ENCODE measurements around the gene ACSL6. TPM values are rescaled to one million over a fixed set of nuclear protein-coding genes. Genes with fewer than 3 reads are reported as not detected.

The ACSL6 gene
- total RNA-seq (10 to 100 TPM; 21.8 to 22.7 TPM), polyA plus RNA-seq (20.7 TPM)

GRCh38 chr5:132011622-132012343, at the start of gene ACSL6:
Gene ACSL6 (minus strand): TSS chr5:132011658. CDS start chr5:132011553, 105 bp downstream.
- POLR2A ChIA-PET, result interaction anchor here (0.6 to 1.1 kb wide), 2 partner anchors 11 to 465 kb away, joined by 3 to 5 read pairs; no protein-coding TSS in a partner anchor
- H3K4me1 ChIP-seq (ENCODE audit: insufficient read depth, low read length), result peaks cover 11% of the 10 kb centered on the region
- CTCF ChIA-PET, result interaction anchor here (1.0 to 13.3 kb wide), 6 partner anchors 12 to 485 kb away, joined by 3 to 157 read pairs (median 5); no protein-coding TSS in a partner anchor

GRCh38 chr5:132060501-132061161, 49.2 kb upstream of the ACSL6 start, which contains the start of gene IL3:
Gene IL3 (plus strand): TSS chr5:132060655. CDS start chr5:132060707, 52 bp downstream.
- H3K9me3 ChIP-seq (ENCODE audit: low read length), result no peaks in the 10 kb centered on the region
- Mint-ChIP-seq H3K36me3 (no peaks in the 10 kb centered on the region), H3K4me3 (peak within 1 kb of the TSS in 1 of 7 donors; percentile 44), H3K27ac (peak within 1 kb of the TSS in 7 of 8 donors; percentile 35 to 94 (median 65)), H3K27me3 (peaks cover 0 to 2% of the 10 kb centered on the region in 2 donors), H3K9me3 (no peaks in the 10 kb centered on the region), H3K4me1 (peaks cover 49 to 59% (median 58%) of the 10 kb centered on the region in 3 donors)
- peaks cover 31% of the 10 kb centered on the region for H3K4me1 ChIP-seq (ENCODE audit: insufficient read depth, low read length)
- POLR2A ChIA-PET, result no interaction called here
- no peaks in the 10 kb centered on the region for H3K27me3 ChIP-seq (ENCODE audit: insufficient read depth, low read length, poor library complexity, severe bottlenecking)
- no peak within 1 kb of the TSS for H3K27ac ChIP-seq (ENCODE audit: low read depth, low read length)
- CTCF ChIA-PET, result interaction anchor here (0.9 to 6.6 kb wide), 4 partner anchors 20 to 471 kb away, joined by 3 to 46 read pairs (median 3); partner anchors contain the start of gene SLC22A5
- no peak for DNase-seq
- H3K36me3 ChIP-seq (ENCODE audit: insufficient read depth, low read length), result no peaks in the 10 kb centered on the region
- H3K4me3 ChIP-seq (ENCODE audit: low read length), result no peak within 1 kb of the TSS

More at GRCh38 chr5:132011622-132012343, at the start of gene ACSL6:
- Mint-ChIP-seq H3K27me3 (peaks cover 9 to 22% of the 10 kb centered on the region in 2 donors), H3K27ac (peak within 1 kb of the TSS in 7 of 8 donors; percentile 57 to 92 (median 73)), H3K9me3 (no peaks in the 10 kb centered on the region), H3K4me3 (peak within 1 kb of the TSS; percentile 75 to 92 (median 79)), H3K36me3 (no peaks in the 10 kb centered on the region), H3K4me1 (peaks cover 28 to 41% (median 40%) of the 10 kb centered on the region in 3 donors)
- H3K36me3 ChIP-seq (ENCODE audit: insufficient read depth, low read length), result no peaks in the 10 kb centered on the region
- no peaks in the 10 kb centered on the region for H3K9me3 ChIP-seq (ENCODE audit: low read length)
- H3K27ac ChIP-seq (ENCODE audit: low read depth, low read length), result no peak within 1 kb of the TSS
- peaks cover 3% of the 10 kb centered on the region for H3K27me3 ChIP-seq (ENCODE audit: insufficient read depth, low read length, poor library complexity, severe bottlenecking)
- H3K4me3 ChIP-seq (ENCODE audit: low read length), result peak within 1 kb of the TSS; percentile 28
- DNase-seq, result peak; percentile 28 to 66 (median 47)

- Histone ChIP-seq H3K27ac (ENCODE audit: low read depth, low read length) (no peak overlapping the region), H3K9me3 (ENCODE audit: low read length) (no peaks in the 10 kb centered on the region), H3K4me1 (ENCODE audit: insufficient read depth, low read length) (peaks cover 35% of the 10 kb centered on the region), H3K36me3 (ENCODE audit: insufficient read depth, low read length) (no peaks in the 10 kb centered on the region), H3K27me3 (ENCODE audit: insufficient read depth, low read length, poor library complexity, severe bottlenecking) (no peaks in the 10 kb centered on the region), H3K4me3 (ENCODE audit: low read length) (no peak overlapping the region)
- Mint-ChIP-seq H3K27me3 (peaks cover 0 to 2% of the 10 kb centered on the region in 2 donors), H3K36me3 (no peaks in the 10 kb centered on the region), H3K27ac (peak overlapping the region in 6 of 8 donors; percentile 35 to 94 (median 60)), H3K4me3 (peak overlapping the region in 1 of 7 donors; percentile 44), H3K4me1 (peaks cover 53 to 60% (median 59%) of the 10 kb centered on the region in 3 donors), H3K9me3 (no peaks in the 10 kb centered on the region)
- ChIA-PET POLR2A (no interaction called here), CTCF (interaction anchor here (6.6 kb wide), 1 partner anchor 471 kb away, joined by 46 read pairs; no protein-coding TSS in a partner anchor)
- no peak for DNase-seq
These were observed 48.4 kb upstream of the ACSL6 start for GRCh38 chr5:132059696-132060500.

GRCh38 chr5:132059043-132059695, 47.7 kb upstream of the ACSL6 start:
- H3K27me3 ChIP-seq (ENCODE audit: insufficient read depth, low read length, poor library complexity, severe bottlenecking), result no peaks in the 10 kb centered on the region
- Mint-ChIP-seq H3K4me1 (peaks cover 56 to 62% (median 61%) of the 10 kb centered on the region in 3 donors), H3K27ac (peak overlapping the region; percentile 35 to 97 (median 71)), H3K9me3 (no peaks in the 10 kb centered on the region), H3K4me3 (peak overlapping the region in 3 of 7 donors; percentile 10 to 52 (median 45)), H3K36me3 (no peaks in the 10 kb centered on the region), H3K27me3 (peaks cover 0 to 2% of the 10 kb centered on the region in 2 donors)
- ChIA-PET POLR2A (no interaction called here), CTCF (interaction anchor here (1.4 to 6.6 kb wide), 3 partner anchors 75 to 470 kb away, joined by 4 to 46 read pairs (median 4); partner anchors contain the start of gene FNIP1)
- no peaks in the 10 kb centered on the region for H3K9me3 ChIP-seq (ENCODE audit: low read length)
- H3K27ac ChIP-seq (ENCODE audit: low read depth, low read length), result no peak overlapping the region
- DNase-seq, result peak in 3 of 5 donors; percentile 40 to 66 (median 49)
- H3K4me1 ChIP-seq (ENCODE audit: insufficient read depth, low read length), result peaks cover 37% of the 10 kb centered on the region
- no peaks in the 10 kb centered on the region for H3K36me3 ChIP-seq (ENCODE audit: insufficient read depth, low read length)
- H3K4me3 ChIP-seq (ENCODE audit: low read length), result no peak overlapping the region

GRCh38 chr5:132058646-132059042, 47.2 kb upstream of the ACSL6 start:
- no peak for DNase-seq
- H3K9me3 ChIP-seq (ENCODE audit: low read length), result no peaks in the 10 kb centered on the region
- H3K4me1 ChIP-seq (ENCODE audit: insufficient read depth, low read length), result peaks cover 37% of the 10 kb centered on the region
- no peaks in the 10 kb centered on the region for H3K9me3 Mint-ChIP-seq
- peak overlapping the region in 1 of 7 donors; percentile 52 for H3K4me3 Mint-ChIP-seq
- peaks cover 56 to 60% (median 58%) of the 10 kb centered on the region in 3 donors for H3K4me1 Mint-ChIP-seq
- ChIA-PET CTCF (interaction anchor here (1.1 to 1.5 kb wide), 3 partner anchors 75 to 469 kb away, joined by 3 to 4 read pairs (median 4); partner anchors contain the start of gene FNIP1), POLR2A (no interaction called here)
- H3K36me3 Mint-ChIP-seq, result no peaks in the 10 kb centered on the region
- H3K27me3 Mint-ChIP-seq, result peaks cover 0 to 2% of the 10 kb centered on the region in 2 donors
- no peaks in the 10 kb centered on the region for H3K27me3 ChIP-seq (ENCODE audit: insufficient read depth, low read length, poor library complexity, severe bottlenecking)
- H3K27ac ChIP-seq (ENCODE audit: low read depth, low read length), result no peak overlapping the region
- H3K4me3 ChIP-seq (ENCODE audit: low read length), result no peak overlapping the region
- peak overlapping the region in 7 of 8 donors; percentile 35 to 97 (median 72) for H3K27ac Mint-ChIP-seq
- no peaks in the 10 kb centered on the region for H3K36me3 ChIP-seq (ENCODE audit: insufficient read depth, low read length)

GRCh38 chr5:132057498-132058255, 46.2 kb upstream of the ACSL6 start:
- H3K4me3 Mint-ChIP-seq, result peak overlapping the region in 2 of 7 donors; percentile 2 to 59
- ChIA-PET CTCF (interaction anchor here (1.1 to 1.5 kb wide), 3 partner anchors 76 to 468 kb away, joined by 3 to 4 read pairs (median 4); partner anchors contain the start of gene FNIP1), POLR2A (no interaction called here)
- no peaks in the 10 kb centered on the region for H3K36me3 Mint-ChIP-seq
- H3K4me1 Mint-ChIP-seq, result peaks cover 52 to 54% (median 52%) of the 10 kb centered on the region in 3 donors
- H3K9me3 ChIP-seq (ENCODE audit: low read length), result no peaks in the 10 kb centered on the region
- H3K36me3 ChIP-seq (ENCODE audit: insufficient read depth, low read length), result no peaks in the 10 kb centered on the region
- H3K27me3 ChIP-seq (ENCODE audit: insufficient read depth, low read length, poor library complexity, severe bottlenecking), result no peaks in the 10 kb centered on the region
- H3K4me3 ChIP-seq (ENCODE audit: low read length), result no peak overlapping the region
- H3K27ac Mint-ChIP-seq, result peak overlapping the region; percentile 12 to 98 (median 90)
- H3K4me1 ChIP-seq (ENCODE audit: insufficient read depth, low read length), result peaks cover 37% of the 10 kb centered on the region
- DNase-seq, result no peak
- H3K27me3 Mint-ChIP-seq, result peaks cover 0 to 4% of the 10 kb centered on the region in 2 donors
- H3K9me3 Mint-ChIP-seq, result no peaks in the 10 kb centered on the region
- H3K27ac ChIP-seq (ENCODE audit: low read depth, low read length), result no peak overlapping the region

Data from CD8-positive, alpha-beta memory T cell (primary cell).